SU-DHL-6 (cell line): ENCODE measurements around the gene ZNF644.

Source experiments
- H2AFZ ChIP-seq: fragments of 200-600 bp; sonication (generic); 2 replicates; pipeline ENCODE4 v1.6.1; 2014; ENCODE audit warnings: low read depth, mild to moderate bottlenecking, moderate library complexity, mixed read lengths, antibody characterized with exemption, low read length; ENCODE audit not compliant: severe bottlenecking
- H3F3A ChIP-seq: fragments of 200-600 bp; shearing (Covaris generic); 2 replicates; pipeline ENCODE4 v1.6.0; 2016; ENCODE audit warnings: antibody characterized with exemption, mild to moderate bottlenecking; ENCODE audit not compliant: insufficient read depth
- H3K27ac ChIP-seq: fragments of 200-600 bp; sonication (generic); 2 replicates; pipeline ENCODE4 v1.5.1; 2016; ENCODE audit warnings: low read depth, mild to moderate bottlenecking, low read length, moderate library complexity, mixed read lengths
- H3K27me3 ChIP-seq: fragments of 200-600 bp; sonication (generic), shearing (Covaris generic); 2 replicates; pipeline ENCODE4 v1.6.0; 2014; ENCODE audit warnings: mild to moderate bottlenecking, low read length
- H3K36me3 ChIP-seq: fragments of 200-600 bp; sonication (generic); 2 replicates; pipeline ENCODE4 v1.6.1; 2014; ENCODE audit warnings: mild to moderate bottlenecking, low read length, mixed read lengths
- H3K4me2 ChIP-seq: fragments of 300-600, 200-600 bp; shearing (Covaris generic), sonication (generic); 2 replicates; pipeline ENCODE4 v1.6.0; 2014; ENCODE audit warnings: low read length, low read depth, mild to moderate bottlenecking; ENCODE audit not compliant: poor library complexity, severe bottlenecking
- H3K4me3 ChIP-seq: fragments of 200-600 bp; sonication (generic); 2 replicates; pipeline ENCODE4 v1.5.1; 2014; ENCODE audit warnings: antibody characterized with exemption, low read length, mild to moderate bottlenecking, mixed read lengths; ENCODE audit not compliant: insufficient read depth, poor library complexity, severe bottlenecking
- H3K79me2 ChIP-seq: fragments of 200-600 bp; sonication (generic); 2 replicates; pipeline ENCODE4 v1.6.1; 2014; ENCODE audit warnings: mild to moderate bottlenecking, low read length, moderate library complexity; ENCODE audit not compliant: insufficient read depth
- H3K9ac ChIP-seq: fragments of 200-600 bp; sonication (generic); 2 replicates; pipeline ENCODE4 v1.7.0; 2014; ENCODE audit warnings: mild to moderate bottlenecking, low read length
- H3K9me2 ChIP-seq: fragments of 200-600 bp; sonication (generic); replicated peaks from 2 replicates; pipeline ENCODE4 v1.6.1; 2014; ENCODE audit warnings: low read length; ENCODE audit not compliant: insufficient read depth
- H3K9me3 ChIP-seq: fragments of 200-600 bp; sonication (generic); 2 replicates; pipeline ENCODE4 v1.6.1; 2014; ENCODE audit warnings: low read length, mixed read lengths; ENCODE audit not compliant: insufficient read depth
- H4K20me1 ChIP-seq: fragments of 200-600 bp; sonication (generic); 2 replicates; pipeline ENCODE4 v1.6.1; 2014; ENCODE audit warnings: low read depth, mild to moderate bottlenecking, antibody characterized with exemption, low read length, moderate library complexity, mixed read lengths
- CTCF ChIP-seq: fragments of 200-600 bp; sonication (generic); IDR thresholded peaks from one replicate; pipeline ENCODE4 v1.5.1; 2017; ENCODE audit warnings: antibody characterized with exemption, mild to moderate bottlenecking, low read length, moderate library complexity; ENCODE audit not compliant: insufficient read depth, poor library complexity, severe bottlenecking
- EZH2phosphoT487 ChIP-seq: fragments of 200-600 bp; sonication (generic), shearing (Covaris generic); conservative IDR thresholded peaks from 2 replicates; pipeline ENCODE4 v1.6.1; 2018; ENCODE audit warnings: mild to moderate bottlenecking, antibody characterized with exemption, low read length, moderate library complexity, mixed read lengths

The ZNF644 gene

GRCh38 chr1:90957497-90957896, 64.3 kb downstream of the ZNF644 start:
- H3K4me3 ChIP-seq = no peak overlapping the region
- H3K4me2 ChIP-seq = no peak overlapping the region
- no peak for TF ChIP-seq CTCF
- TF ChIP-seq EZH2phosphoT487 = no peak
- H3K79me2 ChIP-seq = peaks cover 96% of the 10 kb centered on the region
- no peaks in the 10 kb centered on the region for H3K9me2 ChIP-seq
- H4K20me1 ChIP-seq = peaks cover 20% of the 10 kb centered on the region; the same call in 1 of the 2 replicates
- no peak overlapping the region for H2AFZ ChIP-seq
- no peak overlapping the region for H3K9ac ChIP-seq
- no peaks in the 10 kb centered on the region for H3K9me3 ChIP-seq
- H3K36me3 ChIP-seq = peaks cover 11% of the 10 kb centered on the region; the same call in 1 of the 2 replicates
- no peaks in the 10 kb centered on the region for H3F3A ChIP-seq
- H3K27me3 ChIP-seq = no peaks in the 10 kb centered on the region
- no peak overlapping the region for H3K27ac ChIP-seq

- H3F3A ChIP-seq = no peaks in the 10 kb centered on the region
- H2AFZ ChIP-seq = no peak overlapping the region
- H3K9ac ChIP-seq = no peak overlapping the region
- no peak overlapping the region for H3K4me3 ChIP-seq
- no peak overlapping the region for H3K4me2 ChIP-seq
- peaks cover 6% of the 10 kb centered on the region; the same call in 1 of the 2 replicates for H3K36me3 ChIP-seq
- no peak for TF ChIP-seq EZH2phosphoT487
- no peak for TF ChIP-seq CTCF
- H4K20me1 ChIP-seq = peaks cover 31% of the 10 kb centered on the region; the same call in 1 of the 2 replicates
- peaks cover 96% of the 10 kb centered on the region for H3K79me2 ChIP-seq
- H3K9me2 ChIP-seq = no peaks in the 10 kb centered on the region
- no peak overlapping the region for H3K27ac ChIP-seq
- no peaks in the 10 kb centered on the region for H3K27me3 ChIP-seq
- H3K9me3 ChIP-seq = no peaks in the 10 kb centered on the region
Measured at GRCh38 chr1:90955769-90956168, 66.1 kb downstream of the ZNF644 start.

- peaks cover 3% of the 10 kb centered on the region; the same call in 1 of the 2 replicates for H3K36me3 ChIP-seq
- H3K4me3 ChIP-seq = no peak overlapping the region
- no peak overlapping the region for H2AFZ ChIP-seq
- H3K79me2 ChIP-seq = peaks cover 91% of the 10 kb centered on the region
- H3F3A ChIP-seq = no peaks in the 10 kb centered on the region
- TF ChIP-seq CTCF = no peak
- no peak for TF ChIP-seq EZH2phosphoT487
- H3K27ac ChIP-seq = no peak overlapping the region
- H3K4me2 ChIP-seq = no peak overlapping the region
- H4K20me1 ChIP-seq = peaks cover 38% of the 10 kb centered on the region
- no peak overlapping the region for H3K9ac ChIP-seq
- no peaks in the 10 kb centered on the region for H3K27me3 ChIP-seq
- no peaks in the 10 kb centered on the region for H3K9me2 ChIP-seq
- no peaks in the 10 kb centered on the region for H3K9me3 ChIP-seq
Measured at GRCh38 chr1:90952906-90953305, 68.9 kb downstream of the ZNF644 start.

GRCh38 chr1:90951009-90951408, 70.8 kb downstream of the ZNF644 start:
- Histone ChIP-seq H3K79me2 (peaks cover 90% of the 10 kb centered on the region), H3F3A (no peaks in the 10 kb centered on the region), H2AFZ (no peak overlapping the region), H3K4me3 (no peak overlapping the region), H3K9me2 (no peaks in the 10 kb centered on the region), H3K27ac (no peak overlapping the region), H3K36me3 (no peaks in the 10 kb centered on the region; the same call in 1 of the 2 replicates), H3K9me3 (no peaks in the 10 kb centered on the region), H4K20me1 (peaks cover 34% of the 10 kb centered on the region), H3K27me3 (no peaks in the 10 kb centered on the region), H3K4me2 (no peak overlapping the region), H3K9ac (no peak overlapping the region)
- TF ChIP-seq EZH2phosphoT487 (no peak), CTCF (no peak)
